ENCODE measurements around the gene ANKRD33.
A peak's percentile ranks its signal among the peaks of the same experiment; 100 is the strongest.

ANKRD33 gene

GRCh38 chr12:51904951-51905470 is 17.1 kb downstream of the ANKRD33 start:
- Histone ChIP-seq H3K4me2 (ENCODE audit: low read length) (no peak overlapping the region), H3K9ac (ENCODE audit: low read length) (no peak overlapping the region), H3K56ac (ENCODE audit: low read length) (peak overlapping the region; percentile 62), H3K4ac (ENCODE audit: low read depth, low read length) (no peak overlapping the region), H2AK5ac (ENCODE audit: low read length) (no peak overlapping the region), H2BK120ac (ENCODE audit: low read depth, low read length) (peak overlapping the region; percentile 16), H4K5ac (ENCODE audit: low read length) (no peak overlapping the region), H3K27me3 (ENCODE audit: insufficient read depth, low read length, poor library complexity) (no peaks in the 10 kb centered on the region), H3K23ac (ENCODE audit: low read length) (no peak overlapping the region), H4K8ac (ENCODE audit: low read depth, low read length) (no peak overlapping the region), H3K18ac (ENCODE audit: low read length) (no peak overlapping the region), H3K79me1 (ENCODE audit: low read length) (no peaks in the 10 kb centered on the region), H3K36me3 (ENCODE audit: control insufficient read depth, insufficient read depth, low read length) (no peaks in the 10 kb centered on the region), H3K4me3 (ENCODE audit: low read length) (no peak overlapping the region), H2BK15ac (replicated peaks; ENCODE audit: low read depth) (no peak overlapping the region), H3K79me2 (ENCODE audit: control insufficient read depth, insufficient read depth, low read length) (no peaks in the 10 kb centered on the region), H3K4me1 (ENCODE audit: control insufficient read depth, low read depth, low read length) (peaks cover 13% of the 10 kb centered on the region), H2BK5ac (ENCODE audit: low read length) (no peak overlapping the region), H3K27ac (ENCODE audit: low read depth, low read length) (no peak overlapping the region)
- DNase-seq, result no peak

GRCh38 chr12:51905471-51906429 is 17.8 kb downstream of the ANKRD33 start:
- Histone ChIP-seq H4K5ac (ENCODE audit: low read length) (no peak overlapping the region), H2BK15ac (replicated peaks; ENCODE audit: low read depth) (no peak overlapping the region), H3K27ac (ENCODE audit: low read depth, low read length) (no peak overlapping the region), H2AK5ac (ENCODE audit: low read length) (peak overlapping the region; percentile 3), H4K8ac (ENCODE audit: low read depth, low read length) (no peak overlapping the region), H3K27me3 (ENCODE audit: insufficient read depth, low read length, poor library complexity) (no peaks in the 10 kb centered on the region), H3K36me3 (ENCODE audit: control insufficient read depth, insufficient read depth, low read length) (no peaks in the 10 kb centered on the region), H3K56ac (ENCODE audit: low read length) (peak overlapping the region; percentile 62), H3K18ac (ENCODE audit: low read length) (no peak overlapping the region), H3K4me1 (ENCODE audit: control insufficient read depth, low read depth, low read length) (peaks cover 13% of the 10 kb centered on the region), H2BK5ac (ENCODE audit: low read length) (no peak overlapping the region), H2BK120ac (ENCODE audit: low read depth, low read length) (no peak overlapping the region), H3K4ac (ENCODE audit: low read depth, low read length) (no peak overlapping the region), H3K79me1 (ENCODE audit: low read length) (no peaks in the 10 kb centered on the region), H3K4me2 (ENCODE audit: low read length) (no peak overlapping the region), H3K9ac (ENCODE audit: low read length) (no peak overlapping the region), H3K79me2 (ENCODE audit: control insufficient read depth, insufficient read depth, low read length) (no peaks in the 10 kb centered on the region), H3K4me3 (ENCODE audit: low read length) (no peak overlapping the region), H3K23ac (ENCODE audit: low read length) (no peak overlapping the region)
- no CpG with 5 or more reads among the region's 18 CpGs for WGBS (ENCODE audit: extremely low coverage, insufficient coverage, low lambda C conversion rate)
- DNase-seq, result peak; percentile 90

- Histone ChIP-seq H2BK15ac (replicated peaks; ENCODE audit: low read depth) (no peak overlapping the region), H3K4ac (ENCODE audit: low read depth, low read length) (peak overlapping the region; percentile 44), H2AK5ac (ENCODE audit: low read length) (no peak overlapping the region), H3K4me3 (ENCODE audit: low read length) (no peak overlapping the region), H4K8ac (ENCODE audit: low read depth, low read length) (no peak overlapping the region), H3K18ac (ENCODE audit: low read length) (peak overlapping the region; percentile 16), H3K4me1 (ENCODE audit: control insufficient read depth, low read depth, low read length) (peaks cover 13% of the 10 kb centered on the region), H3K56ac (ENCODE audit: low read length) (peak overlapping the region; percentile 60), H3K4me2 (ENCODE audit: low read length) (no peak overlapping the region), H2BK5ac (ENCODE audit: low read length) (no peak overlapping the region), H3K9ac (ENCODE audit: low read length) (no peak overlapping the region), H3K23ac (ENCODE audit: low read length) (no peak overlapping the region), H3K79me1 (ENCODE audit: low read length) (no peaks in the 10 kb centered on the region), H2BK120ac (ENCODE audit: low read depth, low read length) (no peak overlapping the region), H4K5ac (ENCODE audit: low read length) (no peak overlapping the region), H3K27me3 (ENCODE audit: insufficient read depth, low read length, poor library complexity) (no peaks in the 10 kb centered on the region), H3K27ac (ENCODE audit: low read depth, low read length) (no peak overlapping the region), H3K79me2 (ENCODE audit: control insufficient read depth, insufficient read depth, low read length) (no peaks in the 10 kb centered on the region), H3K36me3 (ENCODE audit: control insufficient read depth, insufficient read depth, low read length) (no peaks in the 10 kb centered on the region)
- DNase-seq, result no peak
- WGBS (ENCODE audit: extremely low coverage, insufficient coverage, low lambda C conversion rate), result no CpG with 5 or more reads among the region's 23 CpGs
These were observed 18.7 kb downstream of the ANKRD33 start for GRCh38 chr12:51906430-51907082.

GRCh38 chr12:51907083-51907855 is 19.4 kb downstream of the ANKRD33 start, which contains the start of gene ACVRL1:
Gene ACVRL1 (plus strand): TSS chr12:51907504. CDS start chr12:51912475, 4,971 bp downstream.
- H4K5ac ChIP-seq (ENCODE audit: low read length), result no peak within 1 kb of the TSS
- no peak within 1 kb of the TSS for H3K23ac ChIP-seq (ENCODE audit: low read length)
- H3K4me3 ChIP-seq (ENCODE audit: low read length), result no peak within 1 kb of the TSS
- H3K4me2 ChIP-seq (ENCODE audit: low read length), result peak within 1 kb of the TSS; percentile 29
- no peaks in the 10 kb centered on the region for H3K27me3 ChIP-seq (ENCODE audit: insufficient read depth, low read length, poor library complexity)
- H3K4ac ChIP-seq (ENCODE audit: low read depth, low read length), result peak within 1 kb of the TSS; percentile 44
- H2BK15ac ChIP-seq (replicated peaks; ENCODE audit: low read depth), result no peak within 1 kb of the TSS
- no peak within 1 kb of the TSS for H3K27ac ChIP-seq (ENCODE audit: low read depth, low read length)
- no peak within 1 kb of the TSS for H2BK5ac ChIP-seq (ENCODE audit: low read length)
- no peak for DNase-seq
- H2BK120ac ChIP-seq (ENCODE audit: low read depth, low read length), result no peak within 1 kb of the TSS
- H3K56ac ChIP-seq (ENCODE audit: low read length), result peak within 1 kb of the TSS; percentile 60
- peak within 1 kb of the TSS; percentile 16 for H3K18ac ChIP-seq (ENCODE audit: low read length)
- H3K9ac ChIP-seq (ENCODE audit: low read length), result peak within 1 kb of the TSS; percentile 26
- H3K36me3 ChIP-seq (ENCODE audit: control insufficient read depth, insufficient read depth, low read length), result no peaks in the 10 kb centered on the region
- no peak within 1 kb of the TSS for H4K8ac ChIP-seq (ENCODE audit: low read depth, low read length)
- H2AK5ac ChIP-seq (ENCODE audit: low read length), result no peak within 1 kb of the TSS
- H3K79me1 ChIP-seq (ENCODE audit: low read length), result no peaks in the 10 kb centered on the region
- no peaks in the 10 kb centered on the region for H3K79me2 ChIP-seq (ENCODE audit: control insufficient read depth, insufficient read depth, low read length)
- no CpG with 5 or more reads among the region's 74 CpGs for WGBS (ENCODE audit: extremely low coverage, insufficient coverage, low lambda C conversion rate)
- H3K4me1 ChIP-seq (ENCODE audit: control insufficient read depth, low read depth, low read length), result peaks cover 13% of the 10 kb centered on the region

- Histone ChIP-seq H3K4me1 (ENCODE audit: control insufficient read depth, low read depth, low read length) (peaks cover 13% of the 10 kb centered on the region), H4K8ac (ENCODE audit: low read depth, low read length) (no peak overlapping the region), H3K79me2 (ENCODE audit: control insufficient read depth, insufficient read depth, low read length) (no peaks in the 10 kb centered on the region), H3K27ac (ENCODE audit: low read depth, low read length) (no peak overlapping the region), H2BK15ac (replicated peaks; ENCODE audit: low read depth) (no peak overlapping the region), H3K4me3 (ENCODE audit: low read length) (no peak overlapping the region), H2AK5ac (ENCODE audit: low read length) (no peak overlapping the region), H3K4ac (ENCODE audit: low read depth, low read length) (no peak overlapping the region), H3K18ac (ENCODE audit: low read length) (no peak overlapping the region), H3K56ac (ENCODE audit: low read length) (no peak overlapping the region), H2BK120ac (ENCODE audit: low read depth, low read length) (no peak overlapping the region), H2BK5ac (ENCODE audit: low read length) (no peak overlapping the region), H3K4me2 (ENCODE audit: low read length) (peak overlapping the region; percentile 29), H3K27me3 (ENCODE audit: insufficient read depth, low read length, poor library complexity) (no peaks in the 10 kb centered on the region), H4K5ac (ENCODE audit: low read length) (no peak overlapping the region), H3K79me1 (ENCODE audit: low read length) (no peaks in the 10 kb centered on the region), H3K23ac (ENCODE audit: low read length) (no peak overlapping the region), H3K36me3 (ENCODE audit: control insufficient read depth, insufficient read depth, low read length) (no peaks in the 10 kb centered on the region), H3K9ac (ENCODE audit: low read length) (peak overlapping the region; percentile 26)
- no peak for DNase-seq
- no CpG with 5 or more reads among the region's 7 CpGs for WGBS (ENCODE audit: extremely low coverage, insufficient coverage, low lambda C conversion rate)
These were observed 20.0 kb downstream of the ANKRD33 start for GRCh38 chr12:51907856-51908425.
